HG02678 (cell line): Measurements from ENCODE around the gene RAB32.
"Not testable (repeated sequence)": the region's sequence is repeated elsewhere in the genome, so short reads cannot be mapped to it uniquely, and the experiment has no call there.

ENCODE experiments used
- ATAC-seq: cut with Tn5 transposase; IDR thresholded peaks from one replicate; pipeline ENCODE4 v1.9.1; 2021; ENCODE audit warnings: mild to moderate bottlenecking, moderate library complexity; ENCODE audit not compliant: unreplicated experiment

The RAB32 gene

GRCh38 chr6:146543211-146543939, at the start of gene RAB32:
Gene RAB32, plus strand, starts transcription at chr6:146543833. Its CDS starts 39 bp downstream, at chr6:146543872.
- ATAC-seq = peak; percentile 83

GRCh38 chr6:146498309-146498708, 45.3 kb upstream of the RAB32 start:
- ATAC-seq = no peak

- no peak for ATAC-seq
These were observed 40.5 kb upstream of the RAB32 start for GRCh38 chr6:146503096-146503495.

GRCh38 chr6:146515212-146515611, 28.4 kb upstream of the RAB32 start:
- no peak for ATAC-seq

- no peak for ATAC-seq
These were observed 17.4 kb upstream of the RAB32 start for GRCh38 chr6:146526192-146526591.

GRCh38 chr6:146532702-146533101, 10.9 kb upstream of the RAB32 start:
- no peak for ATAC-seq

GRCh38 chr6:146542881-146543210, 787 bp upstream of the RAB32 start:
- ATAC-seq = no peak

GRCh38 chr6:146543940-146544615, 445 bp downstream of the RAB32 start:
- no peak for ATAC-seq

- ATAC-seq = no peak
These were observed 1.1 kb downstream of the RAB32 start for GRCh38 chr6:146544616-146545182.

GRCh38 chr6:146545581-146545980, 1.9 kb downstream of the RAB32 start:
- ATAC-seq = no peak

GRCh38 chr6:146546443-146547043, 2.9 kb downstream of the RAB32 start:
- ATAC-seq = no peak

- no peak for ATAC-seq
These were observed 4.3 kb downstream of the RAB32 start for GRCh38 chr6:146547889-146548288.

- no peak for ATAC-seq
These were observed 5.3 kb downstream of the RAB32 start for GRCh38 chr6:146548898-146549374.

GRCh38 chr6:146550911-146551310, 7.3 kb downstream of the RAB32 start:
- ATAC-seq = no peak

GRCh38 chr6:146551545-146551944, 7.9 kb downstream of the RAB32 start:
- ATAC-seq = no peak

- no peak for ATAC-seq
These were observed 9.9 kb downstream of the RAB32 start for GRCh38 chr6:146553377-146554135.

- ATAC-seq = no peak
These were observed 17.0 kb downstream of the RAB32 start for GRCh38 chr6:146560607-146561006.

- ATAC-seq = not testable (repeated sequence)
These were observed 23.0 kb downstream of the RAB32 start for GRCh38 chr6:146566661-146567060.

GRCh38 chr6:146568619-146569018, 25.0 kb downstream of the RAB32 start:
- not testable (repeated sequence) for ATAC-seq

- no peak for ATAC-seq
These were observed 30.6 kb downstream of the RAB32 start for GRCh38 chr6:146574211-146574610.

GRCh38 chr6:146578054-146578453, 34.4 kb downstream of the RAB32 start:
- ATAC-seq = no peak
